ENCODE measurements around the gene PTS.
A peak's percentile ranks its signal among the peaks of the same experiment; 100 is the strongest.

PTS gene

GRCh38 chr11:112267188-112267591 lies 41.0 kb downstream of the PTS start:
- no peak for DNase-seq

DNA sequence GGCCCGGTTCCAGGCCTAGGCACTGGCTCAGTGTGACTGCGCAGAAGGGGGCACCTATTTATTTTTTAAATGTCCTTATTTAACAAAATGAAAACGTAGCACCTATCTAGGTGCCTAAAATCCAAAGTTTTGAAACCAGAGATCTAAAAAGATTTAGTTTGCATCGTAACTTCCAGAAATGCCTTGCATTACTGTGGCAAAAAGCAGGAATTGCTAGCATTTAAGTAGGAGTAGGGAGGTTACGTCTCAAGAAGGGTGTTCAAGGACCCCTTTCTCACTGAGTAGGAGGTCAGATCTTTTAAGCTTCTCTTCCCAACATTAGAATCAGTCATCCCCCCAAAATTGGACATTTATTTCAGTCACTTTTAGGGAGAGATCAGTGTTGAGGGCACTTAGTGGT lies 42.2 kb downstream of the PTS start:
- DNase-seq: no peak

- DNase-seq: no peak
Measured at GRCh38 chr11:112269139-112269538, 42.9 kb downstream of the PTS start.

DNA sequence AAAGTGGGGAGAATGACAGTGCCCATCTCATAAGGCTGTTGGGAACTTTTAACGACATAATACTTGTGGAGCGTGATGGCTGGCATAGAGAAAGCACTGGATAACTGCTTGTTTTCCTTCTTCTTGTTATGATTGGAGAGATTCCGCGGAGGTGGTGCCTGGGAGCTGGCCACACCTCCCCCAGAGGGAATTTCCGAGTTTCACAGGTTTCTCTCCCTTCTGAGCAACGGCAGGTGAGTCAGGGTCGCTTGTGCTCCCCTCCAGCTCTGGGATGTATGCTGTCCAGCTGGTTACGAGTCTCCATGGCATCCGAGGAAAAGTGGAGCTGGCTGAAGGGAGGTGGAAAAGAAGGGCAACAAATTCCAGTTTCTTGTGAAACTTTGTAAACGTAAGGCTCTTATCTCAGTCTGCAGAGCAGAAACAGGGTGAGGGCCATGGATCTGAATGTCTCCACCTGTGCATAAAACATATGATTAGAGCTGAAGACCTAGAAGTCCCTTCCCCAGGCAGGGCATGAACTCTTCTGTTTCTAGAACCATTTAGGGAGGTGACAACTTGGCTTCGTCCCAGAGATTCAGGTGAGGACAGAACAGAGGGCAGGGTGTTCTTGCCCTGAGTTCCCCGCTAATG lies 44.4 kb downstream of the PTS start:
- DNase-seq: no peak

DNA sequence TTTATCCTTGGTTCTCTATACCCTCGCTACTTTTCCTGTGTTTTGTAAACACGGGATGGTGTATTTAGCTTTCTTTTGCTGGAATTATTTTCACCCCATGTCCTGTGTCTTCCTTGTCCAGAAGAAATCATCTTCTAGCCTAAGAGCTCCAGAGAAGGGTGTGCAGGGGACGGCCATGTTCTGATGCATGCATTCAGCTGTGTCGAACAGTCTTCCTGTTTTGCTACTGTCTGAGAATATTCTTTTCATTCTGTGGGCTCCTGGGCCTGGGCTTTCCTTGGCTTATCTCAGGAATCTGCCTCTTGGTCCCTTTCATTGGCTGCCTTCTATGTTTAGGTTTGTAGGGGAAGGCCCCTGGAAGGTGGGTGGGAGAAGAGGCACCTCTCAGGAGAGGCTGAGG lies 45.0 kb downstream of the PTS start:
- no peak for DNase-seq

- no peak for DNase-seq
Measured at GRCh38 chr11:112273066-112273465, 46.8 kb downstream of the PTS start.

DNA sequence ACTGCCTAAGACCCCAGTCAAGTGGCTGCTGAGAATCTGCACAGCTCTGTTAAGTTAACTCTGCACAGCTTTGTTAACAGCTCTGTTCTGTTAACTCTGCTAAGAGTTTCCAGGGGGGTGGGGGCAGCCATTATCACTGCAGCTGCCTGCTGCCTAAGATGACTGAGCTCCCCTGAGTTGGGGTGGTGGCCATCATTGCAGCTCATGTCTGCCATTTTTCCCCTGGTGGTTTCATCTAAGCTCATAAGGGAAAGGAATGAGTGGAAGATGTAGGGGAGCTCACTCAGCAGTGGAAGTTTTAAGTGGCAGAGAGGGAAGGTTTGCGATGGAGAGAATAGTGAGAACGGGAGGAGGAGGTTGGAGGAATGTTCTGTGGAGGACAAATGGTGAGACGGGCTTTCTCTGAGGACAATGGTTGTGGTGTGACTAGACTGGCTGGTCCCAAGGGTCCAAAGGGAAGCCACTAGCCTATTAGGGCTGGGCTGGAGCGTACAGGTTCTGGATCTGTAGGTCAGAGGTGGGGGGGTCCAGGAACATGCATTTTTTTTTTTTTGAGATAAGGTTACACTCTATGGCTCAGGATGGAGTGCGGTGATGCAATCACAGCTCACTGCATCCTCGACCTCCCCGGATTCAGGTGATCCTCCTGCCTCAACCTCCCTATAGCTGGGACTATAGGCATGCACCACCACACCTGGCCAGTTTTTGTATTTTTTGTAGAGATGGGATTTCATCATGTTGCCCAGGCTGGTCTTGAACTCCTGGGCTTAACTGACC lies 48.0 kb downstream of the PTS start:
- no peak for DNase-seq

DNA sequence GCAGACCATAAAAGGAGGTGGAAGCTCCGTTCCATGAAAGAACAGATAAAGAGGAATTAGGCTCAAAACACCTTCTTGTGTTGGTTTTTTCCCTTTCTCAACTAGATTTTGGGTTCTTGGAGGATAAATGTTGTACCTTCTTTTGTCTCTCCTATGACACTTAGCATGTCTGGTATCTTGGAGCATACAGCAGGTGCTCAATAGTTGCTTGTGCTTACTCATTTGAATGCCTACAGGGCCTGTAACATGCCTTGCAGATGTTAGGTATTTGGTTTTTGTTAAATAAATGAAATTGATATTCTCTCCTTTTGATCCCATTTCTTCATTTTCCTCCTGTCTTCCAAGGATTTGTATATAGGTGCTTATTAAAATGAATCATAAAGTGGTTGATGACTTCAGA lies 50.8 kb downstream of the PTS start:
- DNase-seq: no peak

GRCh38 chr11:112277941-112278340 lies 51.7 kb downstream of the PTS start:
- no peak for DNase-seq

- no peak for DNase-seq
Measured at GRCh38 chr11:112278803-112279202, 52.6 kb downstream of the PTS start.

DNA sequence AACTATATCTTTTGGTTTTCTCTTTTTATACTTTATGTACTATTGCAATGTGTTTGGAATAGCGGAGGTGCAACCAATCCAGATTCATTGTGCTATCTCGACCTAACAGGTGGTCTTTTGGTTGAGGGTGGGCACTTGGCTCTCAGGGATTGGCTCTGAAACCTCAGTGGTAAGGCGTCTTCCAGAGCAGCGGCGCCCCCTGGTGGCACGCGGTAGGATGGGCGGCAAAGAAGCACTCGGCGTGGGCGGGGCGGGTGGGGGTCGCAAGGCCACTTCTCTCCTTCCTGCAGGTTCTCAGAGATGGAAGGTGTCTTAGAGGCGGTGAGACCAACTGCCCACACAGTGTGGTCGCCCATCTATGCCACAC lies 53.7 kb downstream of the PTS start:
- peak; percentile 77 for DNase-seq

- DNase-seq: peak; percentile 87
Measured at GRCh38 chr11:112280268-112281126, 54.3 kb downstream of the PTS start.

GRCh38 chr11:112281726-112282125 lies 55.5 kb downstream of the PTS start:
- peak; percentile 29 for DNase-seq
